Osteocyte (in vitro differentiated cells): ENCODE data around the gene PFDN6. TPM values are rescaled to one million over a fixed set of nuclear protein-coding genes. Genes with fewer than 3 reads are reported as not detected.
"Not testable (repeated sequence)": the region's sequence is repeated elsewhere in the genome, so short reads cannot be mapped to it uniquely, and the experiment has no call there.

Source experiments
- DNase-seq: peaks from one replicate; pipeline ENCODE4 v3.0.0; 2021; ENCODE audit warnings: mixed read lengths; ENCODE audit not compliant: unreplicated experiment; ENCODE audit errors: extremely low spot score
- H3K27ac Mint-ChIP-seq: one replicate; pipeline ENCODE4 v1.8.0; 2021; ENCODE audit warnings: mild to moderate bottlenecking, mixed read lengths; ENCODE audit not compliant: unreplicated experiment
- H3K27me3 Mint-ChIP-seq: one replicate; pipeline ENCODE4 v1.8.0; 2021; ENCODE audit warnings: mixed read lengths; ENCODE audit not compliant: unreplicated experiment
- H3K36me3 Mint-ChIP-seq: one replicate; pipeline ENCODE4 v1.8.0; 2021; ENCODE audit warnings: mixed read lengths; ENCODE audit not compliant: unreplicated experiment
- H3K4me1 Mint-ChIP-seq: one replicate; pipeline ENCODE4 v1.8.0; 2021; ENCODE audit warnings: mixed read lengths; ENCODE audit not compliant: unreplicated experiment
- H3K4me3 Mint-ChIP-seq: one replicate; pipeline ENCODE4 v1.8.0; 2021; ENCODE audit warnings: mild to moderate bottlenecking, moderate library complexity, mixed read lengths; ENCODE audit not compliant: unreplicated experiment
- H3K9me3 Mint-ChIP-seq: one replicate; pipeline ENCODE4 v1.8.0; 2021; ENCODE audit warnings: mixed read lengths; ENCODE audit not compliant: unreplicated experiment
- total RNA-seq: library from RNA; stranded (reverse); gene quantifications from 2 replicates; pipeline ENCODE4 v1.2.1, GENCODE V29; 2021
- TF ChIP-seq, protein P1 (sequence below): fragments of 200-600 bp; sonication (generic); IDR thresholded peaks from 2 replicates; pipeline ENCODE4 v1.5.0; 2021; ENCODE audit warnings: antibody characterized with exemption, mild to moderate bottlenecking, moderate library complexity

PFDN6 gene
- total RNA-seq, 1 donor from 2014 or later: 30.3 TPM

DNA sequence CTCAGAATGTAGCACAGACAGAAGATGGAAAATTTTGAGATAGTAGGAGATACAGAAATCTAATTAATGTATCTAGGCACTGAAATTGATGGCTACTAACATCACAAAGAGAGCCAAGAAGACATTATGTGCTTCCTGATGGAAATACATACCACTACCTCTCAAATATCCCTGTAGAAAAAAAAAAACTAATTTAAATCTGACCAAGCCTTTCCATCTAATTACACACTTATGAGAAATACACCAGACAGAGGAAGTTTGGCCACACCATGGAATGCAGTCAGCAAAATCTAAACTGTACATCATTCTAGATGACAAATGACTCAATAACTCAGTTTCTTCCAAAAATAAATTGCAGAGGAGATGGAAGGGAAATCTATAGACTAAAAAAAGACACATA, 36.6 kb upstream of the PFDN6 start:
- peaks cover 21% of the 10 kb centered on the region for H3K36me3 Mint-ChIP-seq
- H3K27ac Mint-ChIP-seq: no peak overlapping the region
- TF ChIP-seq, protein P1, sequence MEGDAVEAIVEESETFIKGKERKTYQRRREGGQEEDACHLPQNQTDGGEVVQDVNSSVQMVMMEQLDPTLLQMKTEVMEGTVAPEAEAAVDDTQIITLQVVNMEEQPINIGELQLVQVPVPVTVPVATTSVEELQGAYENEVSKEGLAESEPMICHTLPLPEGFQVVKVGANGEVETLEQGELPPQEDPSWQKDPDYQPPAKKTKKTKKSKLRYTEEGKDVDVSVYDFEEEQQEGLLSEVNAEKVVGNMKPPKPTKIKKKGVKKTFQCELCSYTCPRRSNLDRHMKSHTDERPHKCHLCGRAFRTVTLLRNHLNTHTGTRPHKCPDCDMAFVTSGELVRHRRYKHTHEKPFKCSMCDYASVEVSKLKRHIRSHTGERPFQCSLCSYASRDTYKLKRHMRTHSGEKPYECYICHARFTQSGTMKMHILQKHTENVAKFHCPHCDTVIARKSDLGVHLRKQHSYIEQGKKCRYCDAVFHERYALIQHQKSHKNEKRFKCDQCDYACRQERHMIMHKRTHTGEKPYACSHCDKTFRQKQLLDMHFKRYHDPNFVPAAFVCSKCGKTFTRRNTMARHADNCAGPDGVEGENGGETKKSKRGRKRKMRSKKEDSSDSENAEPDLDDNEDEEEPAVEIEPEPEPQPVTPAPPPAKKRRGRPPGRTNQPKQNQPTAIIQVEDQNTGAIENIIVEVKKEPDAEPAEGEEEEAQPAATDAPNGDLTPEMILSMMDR: no peak
- no peak for DNase-seq
- no peaks in the 10 kb centered on the region for H3K9me3 Mint-ChIP-seq
- no peak overlapping the region for H3K4me3 Mint-ChIP-seq
- H3K27me3 Mint-ChIP-seq: no peaks in the 10 kb centered on the region
- peaks cover 34% of the 10 kb centered on the region for H3K4me1 Mint-ChIP-seq

DNA sequence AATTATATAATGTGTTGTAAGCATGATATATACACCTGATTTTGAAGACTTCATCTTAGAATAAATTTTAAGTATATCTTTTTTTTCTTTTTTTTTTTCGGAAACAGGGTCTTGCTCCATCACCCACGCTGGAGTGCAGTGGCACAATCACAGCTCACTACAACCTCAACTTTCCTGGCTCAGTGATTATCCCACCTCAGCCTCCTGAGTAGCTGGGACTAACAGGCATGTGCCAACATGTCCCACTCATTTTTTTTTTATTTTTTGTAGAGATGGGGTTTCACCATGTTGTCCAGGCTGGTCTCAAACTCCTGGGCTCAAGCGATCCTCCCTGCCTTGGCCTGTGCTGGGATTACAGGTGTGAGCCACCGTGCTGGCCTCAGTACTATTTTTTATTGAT, 34.8 kb upstream of the PFDN6 start:
- H3K4me1 Mint-ChIP-seq: peaks cover 20% of the 10 kb centered on the region
- H3K27ac Mint-ChIP-seq: no peak overlapping the region
- TF ChIP-seq, protein P1: no peak
- no peak for DNase-seq
- peaks cover 22% of the 10 kb centered on the region for H3K36me3 Mint-ChIP-seq
- H3K27me3 Mint-ChIP-seq: no peaks in the 10 kb centered on the region
- H3K9me3 Mint-ChIP-seq: no peaks in the 10 kb centered on the region
- no peak overlapping the region for H3K4me3 Mint-ChIP-seq

DNA sequence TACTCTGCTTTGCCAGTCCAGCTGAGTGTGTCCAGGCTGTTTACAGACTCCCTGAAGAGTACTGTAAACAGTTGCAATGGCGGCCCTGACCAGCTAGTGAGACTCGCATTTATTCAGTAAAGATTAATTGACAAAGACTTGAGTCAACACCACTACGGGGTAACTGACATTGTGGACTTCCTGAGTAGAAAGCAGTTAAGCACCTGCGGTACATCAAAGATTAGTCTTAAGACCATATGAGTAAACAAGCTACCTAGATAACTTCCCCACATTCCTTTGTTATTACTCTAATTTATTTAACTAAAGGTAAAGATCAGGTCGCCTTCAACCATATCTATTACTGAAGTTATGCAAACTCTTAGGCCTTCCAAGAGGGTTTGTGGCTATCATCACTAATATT, 30.4 kb upstream of the PFDN6 start:
- H3K4me1 Mint-ChIP-seq: no peaks in the 10 kb centered on the region
- H3K36me3 Mint-ChIP-seq: peaks cover 26% of the 10 kb centered on the region
- no peak for DNase-seq
- H3K27me3 Mint-ChIP-seq: no peaks in the 10 kb centered on the region
- H3K9me3 Mint-ChIP-seq: no peaks in the 10 kb centered on the region
- TF ChIP-seq, protein P1: no peak
- H3K27ac Mint-ChIP-seq: no peak overlapping the region
- H3K4me3 Mint-ChIP-seq: no peak overlapping the region

DNA sequence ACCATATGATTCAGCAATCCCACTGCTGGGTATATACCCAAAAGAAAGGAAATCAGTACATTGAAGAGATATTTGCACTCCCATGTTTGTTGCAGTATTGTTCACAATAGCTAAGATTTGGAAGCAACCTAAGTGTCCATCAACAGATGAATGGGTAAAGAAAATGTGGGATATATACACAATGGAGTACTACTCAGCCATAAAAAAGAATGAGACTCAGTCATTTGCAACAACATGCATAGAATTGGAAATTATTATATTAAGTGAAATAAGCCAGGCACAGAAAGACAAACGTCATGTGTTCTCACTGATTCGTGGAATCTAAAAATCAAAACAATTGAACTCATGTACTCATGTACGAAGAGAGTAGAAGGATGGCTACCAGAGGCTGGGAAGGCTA, 26.9 kb upstream of the PFDN6 start:
- not testable (repeated sequence) for H3K27me3 Mint-ChIP-seq, DNase-seq, H3K9me3 Mint-ChIP-seq, H3K4me1 Mint-ChIP-seq, H3K27ac Mint-ChIP-seq, H3K4me3 Mint-ChIP-seq
- H3K36me3 Mint-ChIP-seq: peaks cover 29% of the 10 kb centered on the region

DNA sequence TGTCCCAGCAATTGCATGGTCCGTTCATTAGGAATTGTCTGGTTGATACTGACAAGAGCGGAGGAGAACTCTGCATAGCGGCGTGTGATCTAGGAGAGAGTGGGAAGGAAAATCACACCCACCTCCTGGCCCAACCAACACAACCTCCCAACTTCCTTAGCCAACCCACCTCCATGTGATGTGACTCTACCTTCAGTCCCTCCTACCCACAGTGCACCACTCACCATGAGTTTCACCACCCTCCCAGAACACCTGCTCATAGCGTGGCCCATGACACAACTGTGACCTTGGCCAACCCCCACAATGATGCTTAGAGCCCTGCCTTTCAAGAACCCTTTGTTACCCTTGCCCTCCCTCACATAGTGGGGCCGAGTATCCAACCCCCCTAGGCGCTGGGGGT, 25.4 kb upstream of the PFDN6 start:
- no peaks in the 10 kb centered on the region for H3K4me1 Mint-ChIP-seq

More for the DNA sequence above, 25.4 kb upstream of the PFDN6 start:
- peaks cover 33% of the 10 kb centered on the region for H3K36me3 Mint-ChIP-seq
- no peaks in the 10 kb centered on the region for H3K9me3 Mint-ChIP-seq
- no peaks in the 10 kb centered on the region for H3K27me3 Mint-ChIP-seq
- TF ChIP-seq, protein P1: no peak
- no peak overlapping the region for H3K27ac Mint-ChIP-seq
- no peak overlapping the region for H3K4me3 Mint-ChIP-seq
- DNase-seq: no peak
